ENCODE results near the gene STIP1. TPM values are rescaled to one million over a fixed set of nuclear protein-coding genes. Genes with fewer than 3 reads are reported as not detected.

The STIP1 gene
- polyA plus RNA-seq, 1 donor, result 109 TPM

DNA sequence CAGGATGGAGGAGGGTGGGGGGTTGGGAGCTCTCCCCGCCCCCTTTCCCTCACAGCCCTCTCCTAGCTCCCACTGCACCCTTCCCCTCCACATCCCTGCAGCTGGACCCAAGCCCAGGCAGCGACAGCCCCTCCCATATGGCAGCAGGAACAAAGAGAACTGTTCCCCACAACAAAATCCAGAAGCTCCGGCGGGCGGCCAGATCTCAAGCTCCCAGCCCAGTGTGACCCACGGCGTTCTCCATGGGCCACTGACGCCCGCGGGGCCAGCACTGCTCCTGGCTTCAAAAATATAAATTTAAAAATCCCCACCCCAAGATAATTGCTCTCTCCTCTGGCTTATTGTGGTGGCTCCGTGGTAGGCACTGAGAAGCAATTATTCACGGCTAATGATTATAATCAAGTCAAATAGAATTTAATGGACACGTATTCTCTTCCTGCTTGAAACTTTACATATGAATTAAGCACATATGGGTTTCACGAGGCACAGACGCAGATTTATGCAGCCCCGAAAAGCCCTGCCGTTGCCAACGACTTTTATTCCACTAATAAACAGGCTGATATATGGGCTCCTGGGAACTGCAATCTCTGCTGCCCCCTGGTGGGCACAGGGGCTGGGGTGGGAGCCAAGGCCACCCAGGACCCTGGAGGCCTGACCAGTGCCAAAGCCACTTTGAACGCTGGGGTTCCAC, 37.6 kb upstream of the STIP1 start:
- H3K4me1 ChIP-seq (ENCODE audit: control insufficient read depth, insufficient read depth, low read length), result peaks cover 2% of the 10 kb centered on the region

GRCh38 chr11:64148917-64149617, 36.9 kb upstream of the STIP1 start:
- H3K27ac ChIP-seq (ENCODE audit: low read length), result no peak overlapping the region

More for the DNA sequence above, 37.6 kb upstream of the STIP1 start:
- Histone ChIP-seq H3K9me3 (ENCODE audit: control insufficient read depth, low read depth, low read length) (no peaks in the 10 kb centered on the region), H3K36me3 (ENCODE audit: control insufficient read depth, insufficient read depth, low read length) (peaks cover 6% of the 10 kb centered on the region), H3K27ac (ENCODE audit: low read length) (peak overlapping the region; percentile 20), H3K27me3 (ENCODE audit: control insufficient read depth, insufficient read depth, low read length) (no peaks in the 10 kb centered on the region), H3K4me3 (ENCODE audit: low read length) (no peak overlapping the region)
- no CpG with 5 or more reads among the region's 19 CpGs for WGBS (ENCODE audit: insufficient coverage, low lambda C conversion rate)
- peak; percentile 58 to 61 for DNase-seq

DNA sequence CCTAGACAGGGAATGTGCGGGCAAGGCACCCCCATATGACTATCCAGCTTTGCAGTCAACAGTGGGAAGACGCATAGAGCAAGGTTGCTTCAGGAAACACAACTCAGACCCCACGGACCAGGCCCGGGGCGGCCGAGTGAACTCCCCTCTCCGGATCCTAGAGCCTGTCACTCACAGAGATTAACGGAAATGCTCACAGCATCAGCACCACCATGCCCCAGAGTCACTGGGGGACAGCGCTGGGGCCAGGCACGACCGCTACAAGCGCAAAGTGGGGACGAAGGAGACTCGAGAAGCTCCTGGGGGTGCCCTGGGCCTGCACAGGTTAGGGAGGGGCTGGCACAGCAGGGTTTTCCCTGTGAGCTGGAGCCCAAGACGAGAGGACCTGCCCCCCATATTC, 35.9 kb upstream of the STIP1 start:
- peaks cover 6% of the 10 kb centered on the region for H3K36me3 ChIP-seq (ENCODE audit: control insufficient read depth, insufficient read depth, low read length)
- H3K27me3 ChIP-seq (ENCODE audit: control insufficient read depth, insufficient read depth, low read length), result no peaks in the 10 kb centered on the region
- H3K9me3 ChIP-seq (ENCODE audit: control insufficient read depth, low read depth, low read length), result no peaks in the 10 kb centered on the region
- peaks cover 2% of the 10 kb centered on the region for H3K4me1 ChIP-seq (ENCODE audit: control insufficient read depth, insufficient read depth, low read length)
- WGBS (ENCODE audit: insufficient coverage, low lambda C conversion rate), result no CpG with 5 or more reads among the region's 15 CpGs
- no peak for DNase-seq
- H3K27ac ChIP-seq (ENCODE audit: low read length), result no peak overlapping the region
- H3K4me3 ChIP-seq (ENCODE audit: low read length), result no peak overlapping the region

More at GRCh38 chr11:64148917-64149617, 36.9 kb upstream of the STIP1 start:
- H3K4me1 ChIP-seq (ENCODE audit: control insufficient read depth, insufficient read depth, low read length), result peaks cover 2% of the 10 kb centered on the region
- no peaks in the 10 kb centered on the region for H3K9me3 ChIP-seq (ENCODE audit: control insufficient read depth, low read depth, low read length)
- DNase-seq, result no peak
- H3K36me3 ChIP-seq (ENCODE audit: control insufficient read depth, insufficient read depth, low read length), result peaks cover 6% of the 10 kb centered on the region
- no peak overlapping the region for H3K4me3 ChIP-seq (ENCODE audit: low read length)
- no CpG with 5 or more reads among the region's 25 CpGs for WGBS (ENCODE audit: insufficient coverage, low lambda C conversion rate)
- no peaks in the 10 kb centered on the region for H3K27me3 ChIP-seq (ENCODE audit: control insufficient read depth, insufficient read depth, low read length)

DNA sequence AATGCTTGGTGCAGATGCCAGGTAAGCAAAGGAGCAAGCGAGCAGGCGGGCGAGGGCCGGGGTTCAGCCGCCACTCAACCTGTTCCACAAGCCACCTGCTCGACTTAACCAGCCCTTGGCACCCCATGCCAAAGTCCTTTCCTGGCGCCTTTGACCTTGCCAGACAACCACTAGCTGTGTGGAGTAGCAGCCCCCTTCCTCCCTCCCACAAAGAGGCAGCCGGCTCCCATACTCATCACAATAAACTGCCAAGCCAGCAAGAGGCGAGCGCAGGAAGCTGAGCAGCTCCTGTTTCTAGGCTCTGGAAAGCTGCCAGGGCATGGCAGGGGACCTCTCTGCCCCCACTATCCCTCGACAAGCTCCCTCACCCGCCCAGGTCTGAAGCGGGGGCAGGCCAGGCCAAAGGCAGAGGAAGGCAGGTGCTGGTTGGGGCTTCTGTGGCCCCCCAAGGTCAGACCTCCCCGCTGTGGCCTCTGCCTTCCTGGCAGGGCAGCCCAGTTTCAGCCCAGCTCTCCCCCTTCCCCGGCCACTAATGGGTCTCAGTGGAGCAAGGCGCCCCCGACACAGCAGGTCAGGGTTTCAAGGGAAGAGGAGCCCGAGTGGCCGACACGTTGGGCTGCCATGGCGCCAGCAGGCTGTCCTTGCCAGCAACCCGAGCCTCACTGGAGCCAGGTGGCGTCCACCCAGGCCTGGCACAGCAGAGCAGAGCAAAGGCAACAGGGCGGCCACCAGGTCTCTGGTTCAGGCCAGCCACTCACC, 35.3 kb upstream of the STIP1 start:
- no CpG with 5 or more reads among the region's 24 CpGs for WGBS (ENCODE audit: insufficient coverage, low lambda C conversion rate)
- Histone ChIP-seq H3K36me3 (ENCODE audit: control insufficient read depth, insufficient read depth, low read length) (peaks cover 6% of the 10 kb centered on the region), H3K9me3 (ENCODE audit: control insufficient read depth, low read depth, low read length) (no peaks in the 10 kb centered on the region), H3K4me3 (ENCODE audit: low read length) (no peak overlapping the region), H3K27me3 (ENCODE audit: control insufficient read depth, insufficient read depth, low read length) (no peaks in the 10 kb centered on the region), H3K27ac (ENCODE audit: low read length) (no peak overlapping the region), H3K4me1 (ENCODE audit: control insufficient read depth, insufficient read depth, low read length) (peaks cover 2% of the 10 kb centered on the region)
- DNase-seq, result no peak

DNA sequence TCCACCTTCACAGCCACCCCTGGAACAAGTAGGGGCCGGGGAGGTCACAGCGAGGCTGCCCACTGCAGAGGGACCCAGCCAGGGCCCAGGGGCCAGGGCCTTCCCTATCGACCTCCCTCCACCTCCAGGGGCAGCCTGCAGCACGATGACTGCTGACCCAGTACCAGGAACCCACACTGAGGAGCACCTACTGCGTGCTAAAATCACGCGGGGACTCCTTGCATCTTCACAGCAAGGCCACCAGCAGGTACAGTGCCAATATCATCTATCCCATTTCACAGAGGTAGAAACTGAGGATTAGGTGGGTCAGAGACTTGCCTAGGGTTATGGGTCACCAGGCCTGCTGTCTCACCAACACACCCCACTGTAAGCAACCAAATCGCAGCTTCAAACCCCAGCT, 34.6 kb upstream of the STIP1 start:
- WGBS (ENCODE audit: insufficient coverage, low lambda C conversion rate), result no CpG with 5 or more reads among the region's 8 CpGs
- Histone ChIP-seq H3K4me1 (ENCODE audit: control insufficient read depth, insufficient read depth, low read length) (peaks cover 2% of the 10 kb centered on the region), H3K27me3 (ENCODE audit: control insufficient read depth, insufficient read depth, low read length) (no peaks in the 10 kb centered on the region), H3K27ac (ENCODE audit: low read length) (no peak overlapping the region), H3K4me3 (ENCODE audit: low read length) (no peak overlapping the region), H3K36me3 (ENCODE audit: control insufficient read depth, insufficient read depth, low read length) (peaks cover 6% of the 10 kb centered on the region), H3K9me3 (ENCODE audit: control insufficient read depth, low read depth, low read length) (no peaks in the 10 kb centered on the region)
- DNase-seq, result no peak

- peak in 1 of 2 donors; percentile 39 for DNase-seq
- no peaks in the 10 kb centered on the region for H3K27me3 ChIP-seq (ENCODE audit: control insufficient read depth, insufficient read depth, low read length)
- peaks cover 6% of the 10 kb centered on the region for H3K36me3 ChIP-seq (ENCODE audit: control insufficient read depth, insufficient read depth, low read length)
- H3K4me3 ChIP-seq (ENCODE audit: low read length), result no peak overlapping the region
- H3K4me1 ChIP-seq (ENCODE audit: control insufficient read depth, insufficient read depth, low read length), result peaks cover 2% of the 10 kb centered on the region
- H3K27ac ChIP-seq (ENCODE audit: low read length), result no peak overlapping the region
- H3K9me3 ChIP-seq (ENCODE audit: control insufficient read depth, low read depth, low read length), result no peaks in the 10 kb centered on the region
- WGBS (ENCODE audit: insufficient coverage, low lambda C conversion rate), result no CpG with 5 or more reads among the region's 23 CpGs
These were observed 32.9 kb upstream of the STIP1 start for GRCh38 chr11:64152841-64153691.

DNA sequence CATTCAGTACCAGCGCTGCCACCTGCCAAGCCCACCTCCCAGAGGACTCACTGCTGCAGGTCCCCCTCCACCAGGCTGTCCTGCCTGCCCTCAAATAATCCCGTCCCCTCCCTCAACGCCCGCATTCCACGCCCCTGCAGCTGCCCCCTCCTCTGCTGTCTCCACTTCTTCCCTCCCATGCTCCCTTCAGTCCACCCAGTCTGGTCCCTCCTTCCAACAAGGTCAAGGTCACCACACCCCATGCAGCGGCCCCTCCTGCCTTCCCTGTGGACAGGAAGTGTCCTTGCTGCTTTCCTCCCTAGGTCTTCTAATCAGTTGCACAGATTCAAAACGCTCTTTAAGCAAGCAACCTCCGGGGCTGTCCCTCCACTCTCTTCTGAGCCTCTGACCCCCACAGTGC, 32.2 kb upstream of the STIP1 start:
- DNase-seq, result no peak
- no peak overlapping the region for H3K27ac ChIP-seq (ENCODE audit: low read length)
- H3K27me3 ChIP-seq (ENCODE audit: control insufficient read depth, insufficient read depth, low read length), result no peaks in the 10 kb centered on the region
- no peak overlapping the region for H3K4me3 ChIP-seq (ENCODE audit: low read length)
- H3K36me3 ChIP-seq (ENCODE audit: control insufficient read depth, insufficient read depth, low read length), result peaks cover 6% of the 10 kb centered on the region
- H3K9me3 ChIP-seq (ENCODE audit: control insufficient read depth, low read depth, low read length), result no peaks in the 10 kb centered on the region
- peaks cover 2% of the 10 kb centered on the region for H3K4me1 ChIP-seq (ENCODE audit: control insufficient read depth, insufficient read depth, low read length)
- WGBS (ENCODE audit: insufficient coverage, low lambda C conversion rate), result no CpG with 5 or more reads among the region's 8 CpGs

DNA sequence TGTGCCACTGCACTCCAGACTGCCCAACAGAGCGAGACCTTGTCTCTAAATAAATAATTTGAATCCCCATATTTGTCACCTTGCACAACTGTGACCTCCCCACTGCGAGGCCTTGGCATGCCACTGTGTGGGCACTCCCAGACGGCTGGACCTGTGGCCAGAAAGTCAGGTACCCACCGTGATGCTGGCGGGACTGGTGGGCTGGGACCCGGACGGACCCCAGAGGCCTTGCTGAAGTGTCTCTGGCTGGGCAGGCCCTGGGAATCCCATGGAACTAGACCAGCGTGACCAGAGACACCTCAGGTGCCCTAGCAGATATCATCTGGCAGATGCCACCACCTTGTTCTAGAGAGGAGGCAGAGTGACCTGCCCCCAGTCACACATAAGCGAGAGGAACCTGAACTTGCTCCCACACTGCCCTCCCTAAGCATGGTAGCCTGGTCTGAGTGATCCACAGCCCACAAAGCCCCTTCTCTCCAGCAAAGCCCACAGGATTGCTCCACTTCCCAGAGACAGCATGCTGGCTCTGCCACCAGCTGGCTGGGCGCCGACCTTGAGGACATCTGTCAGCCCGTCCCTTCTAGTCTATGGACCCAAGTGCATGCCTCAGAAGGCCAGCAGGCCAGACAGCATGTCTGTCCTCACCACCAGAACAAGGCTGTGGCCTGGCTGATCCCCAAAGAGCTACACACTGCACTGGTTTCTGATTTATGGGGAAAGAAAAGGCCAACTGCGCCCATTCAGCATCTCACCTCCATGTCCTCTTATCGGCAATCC, 29.5 kb upstream of the STIP1 start:
- Histone ChIP-seq H3K27ac (ENCODE audit: low read length) (no peak overlapping the region), H3K9me3 (ENCODE audit: control insufficient read depth, low read depth, low read length) (no peaks in the 10 kb centered on the region), H3K36me3 (ENCODE audit: control insufficient read depth, insufficient read depth, low read length) (peaks cover 2% of the 10 kb centered on the region), H3K4me1 (ENCODE audit: control insufficient read depth, insufficient read depth, low read length) (peaks cover 2% of the 10 kb centered on the region), H3K4me3 (ENCODE audit: low read length) (no peak overlapping the region), H3K27me3 (ENCODE audit: control insufficient read depth, insufficient read depth, low read length) (no peaks in the 10 kb centered on the region)
- no CpG with 5 or more reads among the region's 14 CpGs for WGBS (ENCODE audit: insufficient coverage, low lambda C conversion rate)
- no peak for DNase-seq

DNA sequence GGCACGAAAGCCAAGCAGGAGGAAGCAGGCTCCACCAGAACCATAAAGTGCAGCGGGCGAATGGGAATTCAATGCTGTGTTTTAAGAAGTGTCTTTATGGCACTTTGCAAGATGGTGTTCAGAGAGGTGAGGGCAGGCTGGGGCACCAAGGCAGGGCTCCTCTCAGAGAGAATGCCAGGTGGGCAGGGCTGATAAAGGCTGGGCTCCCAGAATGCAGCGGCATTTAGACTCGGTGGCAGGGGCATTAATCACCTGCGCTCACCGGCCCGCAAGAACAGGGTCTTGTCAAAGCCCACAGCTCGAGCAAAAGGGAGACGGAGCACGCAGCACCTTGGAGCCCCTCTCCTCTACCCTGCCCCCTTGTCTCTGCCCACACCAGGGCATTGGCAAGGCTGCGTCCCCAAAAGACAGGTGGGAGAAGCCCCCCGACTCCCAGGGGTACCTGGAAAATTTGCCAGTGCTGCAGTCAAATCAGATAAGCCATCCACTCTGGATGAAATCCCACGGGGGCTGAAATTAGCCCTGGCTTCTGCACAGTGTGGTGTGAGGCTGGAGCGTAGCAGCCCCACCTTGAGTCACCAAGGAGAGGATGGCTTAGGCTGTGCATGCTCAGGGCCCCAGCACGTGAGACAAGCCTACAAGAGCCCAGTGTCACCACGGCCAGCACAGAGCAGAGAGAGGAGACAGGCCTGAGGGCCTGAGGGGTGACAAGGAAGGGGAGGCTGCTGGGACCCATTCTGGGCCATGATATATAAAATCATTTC, 28.2 kb upstream of the STIP1 start:
- Histone ChIP-seq H3K27me3 (ENCODE audit: control insufficient read depth, insufficient read depth, low read length) (no peaks in the 10 kb centered on the region), H3K4me1 (ENCODE audit: control insufficient read depth, insufficient read depth, low read length) (peaks cover 2% of the 10 kb centered on the region), H3K4me3 (ENCODE audit: low read length) (no peak overlapping the region), H3K27ac (ENCODE audit: low read length) (no peak overlapping the region), H3K36me3 (ENCODE audit: control insufficient read depth, insufficient read depth, low read length) (no peaks in the 10 kb centered on the region), H3K9me3 (ENCODE audit: control insufficient read depth, low read depth, low read length) (no peaks in the 10 kb centered on the region)
- DNase-seq, result no peak
- no CpG with 5 or more reads among the region's 17 CpGs for WGBS (ENCODE audit: insufficient coverage, low lambda C conversion rate)
